KBM-7 (cell line): ENCODE results near the gene ADA.
"Not testable (repeated sequence)": the region's sequence is repeated elsewhere in the genome, so short reads cannot be mapped to it uniquely, and the experiment has no call there.

ENCODE experiments used
- DNase-seq: peaks from one replicate; pipeline ENCODE4 v3.0.0-alpha.2; 2015
- in situ Hi-C: fragments of 300-500 bp; cut with MboI; formaldehyde crosslinking; loops from 2 replicates; pipeline ENCODE4 v1.14.3; 2020; ENCODE audit warnings: low sequenced_read_pairs, low pct_unique_long_range_greater_than_20kb, mixed read lengths

The ADA gene

GRCh38 chr20:44651684-44652423, at the start of gene ADA:
TSS of gene ADA (minus strand) at chr20:44651699. CDS start at chr20:44651607, 92 bp downstream.
- in situ Hi-C loops: no loop called here
- DNase-seq: peak; percentile 62

GRCh38 chr20:44700306-44700705, 48.8 kb upstream of the ADA start:
- in situ Hi-C loops: no loop called here
- DNase-seq: no peak

DNA sequence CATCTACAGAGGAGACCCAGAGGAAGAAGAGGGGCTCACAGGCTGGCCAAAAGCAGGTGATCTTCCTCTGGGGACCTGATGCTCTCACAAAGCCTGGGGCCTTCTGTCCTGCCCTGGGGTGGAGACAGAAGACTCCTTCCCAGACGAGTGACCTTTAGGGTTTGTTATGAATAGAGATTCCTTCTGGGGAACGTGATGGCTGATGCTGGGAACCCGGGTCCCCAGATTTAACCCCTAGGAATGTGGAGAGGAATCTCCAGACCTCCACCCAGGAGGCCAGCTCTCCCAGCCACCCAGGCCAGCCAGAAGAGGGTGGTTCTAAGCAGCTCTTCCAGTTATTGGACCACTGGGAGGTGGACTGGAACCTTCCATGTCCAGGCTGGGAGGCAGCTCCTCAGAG, 46.9 kb upstream of the ADA start:
- in situ Hi-C loops: no loop called here
- DNase-seq: no peak

GRCh38 chr20:44697041-44697440, 45.5 kb upstream of the ADA start:
- in situ Hi-C loops, DNase-seq: not testable (repeated sequence)

GRCh38 chr20:44696315-44696714, 44.8 kb upstream of the ADA start:
- in situ Hi-C loops: no loop called here
- no peak for DNase-seq

GRCh38 chr20:44695674-44696300, 44.3 kb upstream of the ADA start:
- DNase-seq: no peak
- in situ Hi-C loops: no loop called here

GRCh38 chr20:44695295-44695673, 43.8 kb upstream of the ADA start:
- in situ Hi-C loops: no loop called here
- DNase-seq: no peak

GRCh38 chr20:44694159-44694558, 42.7 kb upstream of the ADA start:
- in situ Hi-C loops: no loop called here
- DNase-seq: no peak

DNA sequence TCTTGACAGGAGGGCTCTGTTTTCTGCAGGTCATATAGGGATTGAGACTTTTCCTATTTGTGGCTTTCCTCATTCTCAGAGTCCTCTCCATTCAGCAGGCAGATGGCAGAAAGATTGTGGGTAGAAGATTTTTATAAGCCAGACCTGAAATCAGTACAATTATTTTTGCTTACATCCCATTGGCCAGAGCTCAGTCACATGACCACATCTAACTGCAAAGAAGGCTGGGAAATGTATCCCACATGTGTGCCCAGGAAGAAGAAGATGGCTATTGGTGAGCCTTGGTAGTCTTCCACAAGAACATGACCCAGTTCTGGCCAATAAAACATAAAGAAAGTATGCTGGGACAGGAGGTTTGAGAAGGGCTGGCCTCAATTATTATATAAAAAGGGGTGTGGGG, 42.1 kb upstream of the ADA start:
- no peak for DNase-seq
- in situ Hi-C loops: no loop called here

GRCh38 chr20:44692932-44693480, 41.5 kb upstream of the ADA start:
- in situ Hi-C loops: no loop called here
- no peak for DNase-seq

DNA sequence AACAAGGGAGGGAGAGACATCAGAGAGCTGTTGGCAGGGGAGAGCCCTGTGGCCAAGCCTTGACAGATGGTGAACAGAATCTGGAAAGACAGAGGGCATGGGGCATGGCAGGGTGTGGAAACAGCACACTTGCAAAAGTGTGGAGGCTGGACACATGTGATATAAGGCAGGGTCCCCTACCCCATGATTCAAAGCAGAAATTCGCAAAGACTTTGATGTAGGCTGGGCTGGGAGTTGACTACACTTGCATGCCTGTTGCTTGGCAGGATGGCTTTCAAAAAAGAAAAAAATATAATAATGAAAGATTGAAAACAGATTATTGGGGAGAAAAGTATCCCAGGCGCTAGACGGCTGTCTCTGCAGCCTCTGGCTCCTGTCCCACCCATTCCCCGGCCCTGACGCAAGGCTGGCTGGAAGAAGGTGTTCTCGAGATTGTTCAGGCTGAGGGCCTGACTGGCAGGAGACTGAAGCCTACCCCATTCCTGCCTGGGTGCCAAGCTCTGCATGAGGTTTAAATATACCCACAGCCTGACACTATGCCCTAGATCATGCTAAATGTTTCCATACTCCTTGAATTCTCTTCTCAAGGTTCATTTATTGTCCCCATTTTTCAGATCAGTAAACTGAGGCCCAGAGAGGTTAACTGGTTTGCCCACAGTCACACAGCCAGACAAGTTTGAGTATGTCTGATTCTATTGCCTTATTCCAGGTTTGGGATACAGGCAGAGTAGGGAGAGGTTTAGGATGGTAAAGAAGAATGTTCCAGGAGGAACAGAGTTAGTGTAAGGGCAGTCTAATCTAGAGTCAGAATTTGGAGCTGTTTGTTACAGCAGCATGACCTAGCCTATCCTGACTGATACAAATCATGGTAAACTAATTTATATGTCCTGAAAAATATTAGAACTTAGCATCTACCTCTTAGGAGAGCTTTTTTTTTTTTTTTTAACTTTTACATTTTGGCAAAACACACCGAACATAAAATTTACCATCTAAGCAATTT, 40.2 kb upstream of the ADA start:
- in situ Hi-C loops: no loop called here
- DNase-seq: no peak

GRCh38 chr20:44690781-44691423, 39.4 kb upstream of the ADA start:
- DNase-seq: no peak
- in situ Hi-C loops: no loop called here

DNA sequence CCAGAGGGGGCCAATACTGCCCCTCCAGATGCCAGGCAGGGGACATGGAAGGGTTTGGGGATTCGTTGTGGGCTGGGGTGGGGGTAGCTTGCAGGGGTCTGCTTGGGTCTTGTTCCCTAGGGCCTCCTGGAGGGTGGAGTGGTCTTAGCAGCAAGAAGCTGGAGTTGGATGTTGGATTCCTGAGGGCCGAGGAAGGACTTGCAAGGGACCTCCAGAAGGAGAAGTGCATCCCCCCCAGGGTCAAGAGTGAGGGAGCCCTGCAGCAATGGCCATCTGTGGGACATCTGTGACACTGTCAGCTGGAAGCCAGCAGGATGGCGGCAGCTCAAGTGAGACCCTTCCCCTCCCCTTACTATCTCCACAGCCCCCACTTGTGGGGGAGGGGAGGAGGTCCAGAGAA, 38.3 kb upstream of the ADA start:
- DNase-seq: no peak
- in situ Hi-C loops: no loop called here

DNA sequence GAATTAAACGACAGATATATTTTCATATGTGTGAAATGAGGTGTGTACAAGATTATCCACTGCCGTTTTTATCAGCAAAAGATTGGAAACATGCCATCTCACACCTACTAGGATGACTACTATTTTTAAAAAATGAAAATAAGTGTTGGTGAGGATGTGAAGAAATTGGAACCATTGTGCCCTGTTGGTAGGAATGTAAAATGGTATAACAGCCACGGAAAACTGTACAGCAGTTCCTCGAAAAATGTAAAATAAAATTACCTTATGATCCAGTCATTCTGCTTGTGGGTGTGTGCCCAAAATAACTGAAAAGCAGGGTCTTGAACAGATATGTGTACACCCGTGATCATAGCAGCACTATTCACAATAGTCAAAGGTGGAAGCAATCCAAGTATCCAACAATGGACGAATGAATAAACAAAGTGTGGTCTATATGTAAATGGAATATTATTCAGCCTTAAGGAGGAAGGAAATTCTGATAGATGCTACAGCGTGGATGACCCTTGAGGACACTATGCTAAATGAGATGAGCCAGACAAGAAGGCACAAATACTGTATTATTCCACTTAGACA, 36.6 kb upstream of the ADA start:
- in situ Hi-C loops: no loop called here
- no peak for DNase-seq

DNA sequence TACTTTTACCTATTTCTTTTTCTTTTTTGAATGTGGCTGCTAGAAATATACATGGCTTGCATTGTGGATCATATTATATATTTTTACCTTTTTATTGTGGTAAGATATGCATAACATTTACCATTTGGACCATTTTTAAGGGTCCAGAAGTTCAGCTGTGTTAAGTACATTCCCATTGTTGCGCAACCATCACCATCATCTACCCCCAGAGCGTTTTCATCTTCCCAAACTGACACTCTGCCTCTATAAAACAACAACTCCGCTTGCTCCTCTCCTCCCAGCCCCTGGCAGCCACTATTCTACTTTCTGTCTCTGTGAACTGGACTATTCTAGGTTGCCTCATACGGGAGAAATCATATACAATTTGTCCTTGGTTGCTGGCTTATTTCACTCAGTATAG, 35.4 kb upstream of the ADA start:
- in situ Hi-C loops: no loop called here
- DNase-seq: no peak

- in situ Hi-C loops: no loop called here
Measured at GRCh38 chr20:44684047-44684967, 32.8 kb upstream of the ADA start.

DNA sequence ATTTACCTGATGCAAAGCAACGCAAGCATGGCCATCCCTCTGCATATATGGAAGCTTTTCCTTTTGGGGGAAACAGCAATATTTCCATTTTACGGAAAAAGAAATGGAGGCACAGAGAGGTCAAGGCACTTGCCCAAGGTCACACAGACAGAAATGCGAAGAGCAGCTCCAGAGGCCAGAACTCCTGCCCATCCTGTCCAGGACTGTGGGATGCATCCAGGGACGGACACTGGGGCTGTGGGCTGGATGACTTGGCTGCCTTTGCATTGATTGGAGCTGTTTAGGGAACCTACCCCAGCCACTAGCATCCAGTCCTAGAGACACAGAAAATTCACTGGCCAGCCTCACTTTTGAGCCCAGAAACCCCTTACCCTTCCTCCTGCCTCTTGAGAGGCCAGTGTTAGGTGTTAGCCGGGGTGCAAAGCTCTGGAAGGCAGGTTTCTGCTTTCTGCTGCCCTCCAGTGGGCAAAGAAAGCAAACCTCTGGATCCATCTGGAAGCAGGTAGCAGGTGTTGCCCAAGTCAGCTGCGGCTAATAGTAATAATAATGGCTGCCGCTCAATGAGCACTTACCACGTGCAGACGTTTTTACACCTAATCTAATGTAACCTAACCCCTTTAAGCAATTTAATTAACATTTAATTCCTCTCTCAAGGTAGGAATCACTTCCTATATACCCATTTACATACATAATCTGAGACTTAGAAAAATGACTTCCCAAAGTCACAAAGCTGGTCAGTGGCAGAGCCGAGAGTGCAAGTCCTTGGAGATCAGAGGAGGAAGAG, 32.0 kb upstream of the ADA start:
- peak; percentile 78 for DNase-seq
- in situ Hi-C loops: no loop called here

More at GRCh38 chr20:44684047-44684967, 32.8 kb upstream of the ADA start:
- no peak for DNase-seq
